ENCODE data around the gene AGL.

Gene AGL

GRCh38 chr1:99849744-99850458 lies at the start of gene AGL:
Gene AGL, plus strand, starts transcription at chr1:99850361. Its CDS starts 682 bp downstream, at chr1:99851043.
- no peak for TF ChIP-seq CTCF (IDR thresholded peaks at IDR 0.05; ENCODE audit: unreplicated experiment in 3 of 3)
- H3K27me3 Mint-ChIP-seq (ENCODE audit: low read depth), result no peaks in the 10 kb centered on the region
- peaks cover 46% of the 10 kb centered on the region for H3K4me1 Mint-ChIP-seq
- peak within 1 kb of the TSS; percentile 94 to 97 (median 95) for H3K27ac Mint-ChIP-seq
- H3K36me3 Mint-ChIP-seq (ENCODE audit: low read depth), result peaks cover 20% of the 10 kb centered on the region
- H3K9me3 Mint-ChIP-seq, result no peaks in the 10 kb centered on the region
- H3K4me3 Mint-ChIP-seq, result peak within 1 kb of the TSS; percentile 90 to 94 (median 92)

GRCh38 chr1:99801584-99801983 lies 48.6 kb upstream of the AGL start:
- no peak overlapping the region for H3K27ac Mint-ChIP-seq
- H3K27me3 Mint-ChIP-seq (ENCODE audit: low read depth), result no peaks in the 10 kb centered on the region
- H3K9me3 Mint-ChIP-seq, result no peaks in the 10 kb centered on the region
- no peak for TF ChIP-seq CTCF (IDR thresholded peaks at IDR 0.05; ENCODE audit: unreplicated experiment in 3 of 3)
- no peaks in the 10 kb centered on the region for H3K4me1 Mint-ChIP-seq
- H3K4me3 Mint-ChIP-seq, result no peak overlapping the region
- H3K36me3 Mint-ChIP-seq (ENCODE audit: low read depth), result no peaks in the 10 kb centered on the region

- H3K4me3 Mint-ChIP-seq, result no peak overlapping the region
- H3K36me3 Mint-ChIP-seq (ENCODE audit: low read depth), result no peaks in the 10 kb centered on the region
- H3K27ac Mint-ChIP-seq, result no peak overlapping the region
- no peak for TF ChIP-seq CTCF (IDR thresholded peaks at IDR 0.05; ENCODE audit: unreplicated experiment in 3 of 3)
- H3K27me3 Mint-ChIP-seq (ENCODE audit: low read depth), result no peaks in the 10 kb centered on the region
- peaks cover 9% of the 10 kb centered on the region for H3K4me1 Mint-ChIP-seq
- no peaks in the 10 kb centered on the region for H3K9me3 Mint-ChIP-seq
These were observed 43.3 kb upstream of the AGL start for GRCh38 chr1:99806882-99807281.

GRCh38 chr1:99808391-99809115 lies 41.6 kb upstream of the AGL start:
- no peaks in the 10 kb centered on the region for H3K27me3 Mint-ChIP-seq (ENCODE audit: low read depth)
- no peaks in the 10 kb centered on the region for H3K9me3 Mint-ChIP-seq
- no peaks in the 10 kb centered on the region for H3K36me3 Mint-ChIP-seq (ENCODE audit: low read depth)
- H3K27ac Mint-ChIP-seq, result peak overlapping the region; percentile 53 to 82 (median 75)
- peaks cover 9% of the 10 kb centered on the region for H3K4me1 Mint-ChIP-seq
- H3K4me3 Mint-ChIP-seq, result peak overlapping the region; percentile 8 to 37 (median 10)
- TF ChIP-seq CTCF (IDR thresholded peaks at IDR 0.05; ENCODE audit: unreplicated experiment in 3 of 3), result peak; percentile 55 to 76 (median 68)

- Mint-ChIP-seq H3K9me3 (no peaks in the 10 kb centered on the region), H3K4me3 (no peak overlapping the region), H3K27me3 (ENCODE audit: low read depth) (no peaks in the 10 kb centered on the region), H3K36me3 (ENCODE audit: low read depth) (no peaks in the 10 kb centered on the region), H3K4me1 (peaks cover 9% of the 10 kb centered on the region), H3K27ac (no peak overlapping the region)
- no peak for TF ChIP-seq CTCF (IDR thresholded peaks at IDR 0.05; ENCODE audit: unreplicated experiment in 3 of 3)
These were observed 39.1 kb upstream of the AGL start for GRCh38 chr1:99811075-99811474.
